Immature natural killer cell (primary cell): Measurements from ENCODE around the gene IPO11. TPM values are rescaled to one million over a fixed set of nuclear protein-coding genes. Genes with fewer than 3 reads are reported as not detected.
"Not testable (repeated sequence)": the region's sequence is repeated elsewhere in the genome, so short reads cannot be mapped to it uniquely, and the experiment has no call there.

Experiments used
- DNase-seq, 3 donors: peaks; one replicate each; pipeline ENCODE4 v3.0.0; 2022; ENCODE audit warnings: mixed read lengths in 1 of 3
- H3K27ac Mint-ChIP-seq, 6 donors: one replicate each; pipeline ENCODE4 v1.8.0; 2020; ENCODE audit warnings: mixed read lengths in 6 of 6, mild to moderate bottlenecking in 5 of 6, inconsistent platforms in 4 of 6, moderate library complexity in 3 of 6
- H3K27me3 Mint-ChIP-seq, 3 donors: one replicate each; pipeline ENCODE4 v1.8.0; 2020 to 2021; ENCODE audit warnings: low read depth in 3 of 3, mild to moderate bottlenecking in 3 of 3, mixed read lengths in 3 of 3, moderate library complexity in 3 of 3, inconsistent platforms in 1 of 3
- H3K36me3 Mint-ChIP-seq, 3 donors: one replicate each; pipeline ENCODE4 v1.8.0; 2020; ENCODE audit warnings: mixed read lengths in 3 of 3, inconsistent platforms in 2 of 3, mild to moderate bottlenecking in 2 of 3
- H3K4me1 Mint-ChIP-seq, 2 donors: one replicate each; pipeline ENCODE4 v1.8.0; 2020; ENCODE audit warnings: inconsistent platforms in 2 of 2, mild to moderate bottlenecking in 2 of 2, mixed read lengths in 2 of 2, moderate library complexity in 1 of 2
- H3K4me3 Mint-ChIP-seq, 5 donors: one replicate each; pipeline ENCODE4 v1.8.0; 2020; ENCODE audit warnings: mild to moderate bottlenecking in 5 of 5, mixed read lengths in 5 of 5, inconsistent platforms in 3 of 5, moderate library complexity in 3 of 5
- H3K9me3 Mint-ChIP-seq, 6 donors: one replicate each; pipeline ENCODE4 v1.8.0; 2020; ENCODE audit warnings: mild to moderate bottlenecking in 6 of 6, mixed read lengths in 6 of 6, inconsistent platforms in 4 of 6, moderate library complexity in 3 of 6
- polyA plus RNA-seq, 3 donors: library from polyadenylated mRNA; unstranded; fragments of 300-500 nt; fragmentation: Illumina TruSeq; gene quantifications; one replicate each; pipeline ENCODE4 v1.2.3, GENCODE V29; 2021

IPO11 gene
- polyA plus RNA-seq, 3 donors from 2014 or later: 15.1 to 30.0 (median 25.3) TPM

DNA sequence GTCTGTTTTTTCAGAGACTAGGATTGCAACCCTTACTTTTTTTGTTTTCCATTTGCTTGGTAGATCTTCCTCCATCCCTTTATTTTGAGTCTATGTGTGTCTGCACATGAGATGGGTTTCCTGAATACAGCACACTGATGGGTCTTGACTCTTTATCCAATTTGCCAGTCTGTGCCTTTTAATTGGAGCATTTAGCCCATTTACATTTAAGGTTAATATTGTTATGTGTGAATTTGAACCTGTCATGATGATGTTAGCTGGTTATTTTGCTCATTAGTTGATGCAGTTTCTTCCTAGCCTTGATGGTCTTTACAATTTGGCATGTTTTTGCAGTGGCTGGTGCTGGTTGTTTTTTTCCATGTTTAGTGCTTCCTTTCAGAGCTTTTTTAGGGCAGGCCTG lies 264.0 kb downstream of the IPO11 start:
- H3K36me3 Mint-ChIP-seq, H3K4me1 Mint-ChIP-seq, DNase-seq, H3K4me3 Mint-ChIP-seq, H3K27ac Mint-ChIP-seq, H3K27me3 Mint-ChIP-seq: not testable (repeated sequence)
- peaks cover 0 to 23% (median 8%) of the 10 kb centered on the region in 6 donors for H3K9me3 Mint-ChIP-seq

Other genes starting within 250 kb of the IPO11 start
- 100 to 1,000 TPM in 2 of 3 donors, 10 to 100 TPM in 1; 72.0 to 135 (median 103) TPM for gene KIF2A, start 106.6 kb upstream of the IPO11 start, polyA plus RNA-seq
- gene DIMT1, start 8.9 kb upstream of the IPO11 start, polyA plus RNA-seq: 10 to 100 TPM; 22.3 to 27.0 (median 26.3) TPM
- gene LRRC70, start 166.1 kb downstream of the IPO11 start, polyA plus RNA-seq: 10 to 100 TPM in 1 of 3 donors, 1 to 10 TPM in 1, not detected in 1; 4.4 to 13.5 TPM